Panc1 (cell line): ENCODE results near the gene LRMDA.

Experiments used
- POLR2AphosphoS5 ChIP-seq: IDR thresholded peaks from 2 replicates; pipeline ENCODE4 v1.6.1; 2012; ENCODE audit warnings: mild to moderate bottlenecking, low read depth, low read length, moderate library complexity
- REST ChIP-seq, 2 experiments: IDR thresholded peaks; 2 replicates each; pipeline ENCODE4 v1.6.1; 2011 to 2012; ENCODE audit warnings: low read depth in 2 of 2, control low read depth in 1 of 2, low read length in 1 of 2, mild to moderate bottlenecking in 1 of 2, moderate library complexity in 1 of 2; ENCODE audit not compliant: insufficient read depth in 1 of 2
- SIN3A ChIP-seq: IDR thresholded peaks from 2 replicates; pipeline ENCODE4 v1.6.1; 2012; ENCODE audit warnings: low read depth, mild to moderate bottlenecking, low read length, moderate library complexity, borderline replicate concordance; ENCODE audit not compliant: insufficient read depth
- TCF7L2 ChIP-seq: IDR thresholded peaks from 2 replicates; pipeline ENCODE4 v1.6.1; 2011; ENCODE audit warnings: mild to moderate bottlenecking, low read depth, low read length, inconsistent platforms
- TF ChIP-seq, protein P1 (sequence below): fragments of 450-650 bp; IDR thresholded peaks from 2 replicates; pipeline ENCODE4 v1.5.1; 2017; ENCODE audit warnings: mild to moderate bottlenecking

DNA sequence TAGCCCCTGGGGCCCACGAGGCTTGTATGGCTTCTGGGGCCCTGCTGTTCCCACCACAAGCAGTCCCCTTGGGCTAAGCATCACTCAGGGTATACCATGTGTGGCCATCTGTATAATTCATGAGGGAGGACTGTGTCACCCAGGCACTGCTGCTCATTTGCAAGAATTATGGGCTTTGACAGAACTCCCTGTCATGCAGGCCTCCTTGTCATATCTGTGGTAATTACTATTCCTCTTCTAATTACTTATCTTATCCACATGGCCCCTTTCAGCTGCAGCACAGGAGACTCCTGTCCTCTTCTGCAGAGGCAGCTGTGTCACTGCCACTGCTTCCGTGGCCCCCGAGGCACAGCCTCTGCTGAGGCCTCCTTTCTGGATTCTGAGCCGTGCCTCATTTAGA, 46.3 kb downstream of the LRMDA start:
- TF ChIP-seq REST (IDR thresholded peaks at IDR 0.05; ENCODE audit: insufficient read depth in 1 of 2, low read depth in 2 of 2, low read length in 1 of 2) = no peak
- TF ChIP-seq, protein P1, sequence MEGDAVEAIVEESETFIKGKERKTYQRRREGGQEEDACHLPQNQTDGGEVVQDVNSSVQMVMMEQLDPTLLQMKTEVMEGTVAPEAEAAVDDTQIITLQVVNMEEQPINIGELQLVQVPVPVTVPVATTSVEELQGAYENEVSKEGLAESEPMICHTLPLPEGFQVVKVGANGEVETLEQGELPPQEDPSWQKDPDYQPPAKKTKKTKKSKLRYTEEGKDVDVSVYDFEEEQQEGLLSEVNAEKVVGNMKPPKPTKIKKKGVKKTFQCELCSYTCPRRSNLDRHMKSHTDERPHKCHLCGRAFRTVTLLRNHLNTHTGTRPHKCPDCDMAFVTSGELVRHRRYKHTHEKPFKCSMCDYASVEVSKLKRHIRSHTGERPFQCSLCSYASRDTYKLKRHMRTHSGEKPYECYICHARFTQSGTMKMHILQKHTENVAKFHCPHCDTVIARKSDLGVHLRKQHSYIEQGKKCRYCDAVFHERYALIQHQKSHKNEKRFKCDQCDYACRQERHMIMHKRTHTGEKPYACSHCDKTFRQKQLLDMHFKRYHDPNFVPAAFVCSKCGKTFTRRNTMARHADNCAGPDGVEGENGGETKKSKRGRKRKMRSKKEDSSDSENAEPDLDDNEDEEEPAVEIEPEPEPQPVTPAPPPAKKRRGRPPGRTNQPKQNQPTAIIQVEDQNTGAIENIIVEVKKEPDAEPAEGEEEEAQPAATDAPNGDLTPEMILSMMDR = no peak
- no peak for TF ChIP-seq TCF7L2
- TF ChIP-seq POLR2AphosphoS5 = no peak
- TF ChIP-seq SIN3A = no peak
